ENCODE results near the gene ZNF366.

GRCh38 chr5:72468606-72469005, 38.6 kb downstream of the ZNF366 start:
- no peak for TF ChIP-seq CTCF (IDR thresholded peaks at IDR 0.05)
- no peak for TF ChIP-seq POLR2A (IDR thresholded peaks at IDR 0.05)

All from vagina (tissue), 2 donors.